ENCODE measurements around the gene PRAMEF11. TPM values are rescaled to one million over a fixed set of nuclear protein-coding genes. Genes with fewer than 3 reads are reported as not detected.
A peak's percentile ranks its signal among the peaks of the same experiment; 100 is the strongest.
"Not testable (repeated sequence)": the region's sequence is repeated elsewhere in the genome, so short reads cannot be mapped to it uniquely, and the experiment has no call there.

The PRAMEF11 gene
- total RNA-seq, 1 experiment from 2014 or later: not detected

- Mint-ChIP-seq H3K4me1 (peaks cover 8 to 13% of the 10 kb centered on the region in 2 experiments), H3K9me3 (peaks cover 22% of the 10 kb centered on the region in 2 experiments)
- H3K18ac ChIP-seq (ENCODE audit: insufficient read length, low read depth, low read length); H3K4me3 Mint-ChIP-seq; H2BK120ac ChIP-seq (ENCODE audit: low read depth, low read length, poor library complexity, severe bottlenecking); H3K79me2 ChIP-seq (ENCODE audit: insufficient read depth, low read length); H2BK20ac ChIP-seq (ENCODE audit: low read depth, low read length, poor library complexity, severe bottlenecking); H3K23ac ChIP-seq (ENCODE audit: insufficient read length, low read depth, low read length); H3K14ac ChIP-seq (ENCODE audit: insufficient read depth, low read length); DNase-seq; H3K56ac ChIP-seq (ENCODE audit: insufficient read length, low read depth, low read length); H2BK12ac ChIP-seq (ENCODE audit: insufficient read length, low read depth, low read length); H3K4ac ChIP-seq (ENCODE audit: low read depth, low read length); H3K36me3 Mint-ChIP-seq (ENCODE audit: insufficient read depth in 1 of 3, low read depth in 3 of 3); H4K91ac ChIP-seq (ENCODE audit: insufficient read length, low read depth, low read length); H3K79me1 ChIP-seq (ENCODE audit: insufficient read depth, low read depth, low read length, poor library complexity, severe bottlenecking); H3K27ac Mint-ChIP-seq; H3K4me1 ChIP-seq (ENCODE audit: insufficient read depth, low read length); H3K4me2 ChIP-seq (ENCODE audit: insufficient read depth, insufficient read length, low read length); H3K23me2 ChIP-seq (ENCODE audit: insufficient read length, low read depth, low read length, poor library complexity, severe bottlenecking); H2BK5ac ChIP-seq (ENCODE audit: insufficient read length, low read length); H3K27me3 ChIP-seq (ENCODE audit: insufficient read depth, low read length); H3T11ph ChIP-seq (ENCODE audit: low read length); H3K27me3 Mint-ChIP-seq (ENCODE audit: low read depth); H4K5ac ChIP-seq (ENCODE audit: insufficient read length, low read depth, low read length); H2BK15ac ChIP-seq (ENCODE audit: low read depth, low read length); H3K27ac ChIP-seq (ENCODE audit: insufficient read length, low read depth, low read length); H2AFZ ChIP-seq (ENCODE audit: low read length); H3K9ac ChIP-seq (ENCODE audit: extremely low read depth, insufficient read length, low read length); H2AK5ac ChIP-seq (ENCODE audit: insufficient read length, low read length); H4K8ac ChIP-seq (replicated peaks; ENCODE audit: insufficient read length, low read depth, low read length); H4K20me1 ChIP-seq (ENCODE audit: control insufficient read depth, insufficient read depth, insufficient read length): not testable (repeated sequence)
- no CpG with 5 or more reads among the region's 5 CpGs for WGBS (ENCODE audit: extremely low coverage, insufficient read length, low lambda C conversion rate)
- peak; percentile 47; the same call in 2 of the 3 replicates for TF ChIP-seq CTCF (conservative IDR thresholded peaks at IDR 0.05)
- peaks cover 12% of the 10 kb centered on the region for H3K9me3 ChIP-seq (ENCODE audit: control insufficient read depth, low read depth, low read length)
Observed at GRCh38 chr1:12781488-12781887, 49.7 kb downstream of the PRAMEF11 start.
